ENCODE results near the gene GUCY1A1.

DNA sequence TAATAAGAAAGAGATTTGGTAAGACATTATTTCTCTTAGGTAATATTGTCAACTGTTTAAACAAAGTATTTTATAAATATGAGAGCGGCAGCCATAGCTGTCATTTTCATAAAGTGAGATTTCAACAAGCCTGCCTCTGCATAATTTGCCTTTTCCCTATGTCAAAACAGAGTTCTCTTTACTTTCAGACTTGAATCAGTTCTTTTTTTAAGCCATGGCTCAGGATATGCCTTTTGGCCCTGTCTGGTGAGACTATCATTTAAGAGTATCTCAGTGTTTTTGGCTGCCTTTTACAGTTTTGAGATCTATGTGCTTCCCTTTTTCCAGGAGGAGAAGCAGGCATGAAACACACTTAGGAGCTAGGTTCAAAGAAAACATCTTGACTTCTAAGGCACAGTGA lies 7.5 kb upstream of the GUCY1A1 start:
- TF ChIP-seq, protein P1, sequence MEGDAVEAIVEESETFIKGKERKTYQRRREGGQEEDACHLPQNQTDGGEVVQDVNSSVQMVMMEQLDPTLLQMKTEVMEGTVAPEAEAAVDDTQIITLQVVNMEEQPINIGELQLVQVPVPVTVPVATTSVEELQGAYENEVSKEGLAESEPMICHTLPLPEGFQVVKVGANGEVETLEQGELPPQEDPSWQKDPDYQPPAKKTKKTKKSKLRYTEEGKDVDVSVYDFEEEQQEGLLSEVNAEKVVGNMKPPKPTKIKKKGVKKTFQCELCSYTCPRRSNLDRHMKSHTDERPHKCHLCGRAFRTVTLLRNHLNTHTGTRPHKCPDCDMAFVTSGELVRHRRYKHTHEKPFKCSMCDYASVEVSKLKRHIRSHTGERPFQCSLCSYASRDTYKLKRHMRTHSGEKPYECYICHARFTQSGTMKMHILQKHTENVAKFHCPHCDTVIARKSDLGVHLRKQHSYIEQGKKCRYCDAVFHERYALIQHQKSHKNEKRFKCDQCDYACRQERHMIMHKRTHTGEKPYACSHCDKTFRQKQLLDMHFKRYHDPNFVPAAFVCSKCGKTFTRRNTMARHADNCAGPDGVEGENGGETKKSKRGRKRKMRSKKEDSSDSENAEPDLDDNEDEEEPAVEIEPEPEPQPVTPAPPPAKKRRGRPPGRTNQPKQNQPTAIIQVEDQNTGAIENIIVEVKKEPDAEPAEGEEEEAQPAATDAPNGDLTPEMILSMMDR (conservative IDR thresholded peaks at IDR 0.05 in 1 of 2, IDR thresholded peaks at IDR 0.05 in 1 of 2; ENCODE audit: low read depth in 1 of 2, low read length in 2 of 2) = no peak
- no peak for TF ChIP-seq EZH2 (IDR thresholded peaks at IDR 0.05; ENCODE audit: low read length, missing control alignments)

All from fibroblast of lung (primary cell).